HG03442 (cell line): Measurements from ENCODE around the gene C1QTNF7.
A peak's percentile ranks its signal among the peaks of the same experiment; 100 is the strongest.

Source experiments
- ATAC-seq: cut with Tn5 transposase; IDR thresholded peaks from one replicate; pipeline ENCODE4 v1.9.1; 2021; ENCODE audit warnings: mild to moderate bottlenecking, moderate library complexity; ENCODE audit not compliant: unreplicated experiment

The C1QTNF7 gene

GRCh38 chr4:15451866-15452765 lies 24.3 kb downstream of the C1QTNF7 start:
- ATAC-seq: no peak

- no peak for ATAC-seq
These were observed 27.5 kb downstream of the C1QTNF7 start for GRCh38 chr4:15455290-15455689.

- ATAC-seq: peak; percentile 91
These were observed 29.8 kb downstream of the C1QTNF7 start for GRCh38 chr4:15457406-15458201.

GRCh38 chr4:15458616-15459015 lies 30.8 kb downstream of the C1QTNF7 start:
- no peak for ATAC-seq

- no peak for ATAC-seq
These were observed 31.9 kb downstream of the C1QTNF7 start for GRCh38 chr4:15459706-15460105.

- ATAC-seq: no peak
These were observed 38.8 kb downstream of the C1QTNF7 start for GRCh38 chr4:15466596-15466995.

GRCh38 chr4:15469402-15470127 lies 41.7 kb downstream of the C1QTNF7 start, which contains the start of gene CC2D2A:
CC2D2A (plus strand) TSS chr4:15469882; CDS start chr4:15475933, 6,051 bp downstream.
- ATAC-seq: no peak

GRCh38 chr4:15470128-15470475 lies 42.3 kb downstream of the C1QTNF7 start:
- no peak for ATAC-seq

- ATAC-seq: no peak
These were observed 48.6 kb downstream of the C1QTNF7 start for GRCh38 chr4:15476396-15476795.

- ATAC-seq: no peak
These were observed 50.9 kb downstream of the C1QTNF7 start for GRCh38 chr4:15478724-15479088.

- ATAC-seq: no peak
These were observed 51.5 kb downstream of the C1QTNF7 start for GRCh38 chr4:15479089-15479912.

- no peak for ATAC-seq
These were observed 52.0 kb downstream of the C1QTNF7 start for GRCh38 chr4:15479913-15480185.

- no peak for ATAC-seq
These were observed 54.3 kb downstream of the C1QTNF7 start for GRCh38 chr4:15481961-15482745.

- ATAC-seq: no peak
These were observed 55.0 kb downstream of the C1QTNF7 start for GRCh38 chr4:15482842-15483241.

GRCh38 chr4:15488136-15488535 lies 60.3 kb downstream of the C1QTNF7 start:
- ATAC-seq: no peak

GRCh38 chr4:15488658-15489470 lies 61.0 kb downstream of the C1QTNF7 start:
- no peak for ATAC-seq

GRCh38 chr4:15489551-15489950 lies 61.7 kb downstream of the C1QTNF7 start:
- no peak for ATAC-seq

GRCh38 chr4:15493411-15493810 lies 65.6 kb downstream of the C1QTNF7 start:
- no peak for ATAC-seq

- no peak for ATAC-seq
These were observed 67.8 kb downstream of the C1QTNF7 start for GRCh38 chr4:15495621-15496020.
